HG03521 (cell line): ENCODE data around the gene ANAPC10.
A peak's percentile ranks its signal among the peaks of the same experiment; 100 is the strongest.
"Not testable (repeated sequence)": the region's sequence is repeated elsewhere in the genome, so short reads cannot be mapped to it uniquely, and the experiment has no call there.

Experiments
- ATAC-seq: cut with Tn5 transposase; IDR thresholded peaks from one replicate; pipeline ENCODE4 v1.9.1; 2021; ENCODE audit warnings: mild to moderate bottlenecking, moderate library complexity; ENCODE audit not compliant: unreplicated experiment

Gene ANAPC10

DNA sequence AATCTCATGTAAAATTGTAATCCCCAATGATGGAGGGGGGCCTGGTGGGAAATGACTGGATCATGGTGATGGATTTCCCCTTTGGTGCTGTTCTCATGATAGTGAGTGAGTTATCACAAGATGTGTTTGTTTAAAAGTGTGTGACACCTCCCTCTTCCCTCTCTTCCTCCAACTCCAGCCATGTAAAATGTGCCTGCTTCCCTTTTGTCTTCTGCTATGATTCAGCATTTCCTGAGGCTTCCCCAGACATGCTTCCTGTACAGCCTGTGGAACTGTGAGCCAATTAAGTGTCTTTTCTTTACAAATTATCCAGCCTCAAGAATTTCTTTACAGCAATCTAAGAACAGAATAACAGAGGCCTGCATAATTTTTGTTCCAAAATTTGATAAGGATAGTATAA, 85.2 kb downstream of the ANAPC10 start:
- ATAC-seq, result no peak

- no peak for ATAC-seq
Observed at GRCh38 chr4:145011636-145012035, 86.4 kb downstream of the ANAPC10 start.

GRCh38 chr4:145010315-145010714, 87.7 kb downstream of the ANAPC10 start:
- not testable (repeated sequence) for ATAC-seq

DNA sequence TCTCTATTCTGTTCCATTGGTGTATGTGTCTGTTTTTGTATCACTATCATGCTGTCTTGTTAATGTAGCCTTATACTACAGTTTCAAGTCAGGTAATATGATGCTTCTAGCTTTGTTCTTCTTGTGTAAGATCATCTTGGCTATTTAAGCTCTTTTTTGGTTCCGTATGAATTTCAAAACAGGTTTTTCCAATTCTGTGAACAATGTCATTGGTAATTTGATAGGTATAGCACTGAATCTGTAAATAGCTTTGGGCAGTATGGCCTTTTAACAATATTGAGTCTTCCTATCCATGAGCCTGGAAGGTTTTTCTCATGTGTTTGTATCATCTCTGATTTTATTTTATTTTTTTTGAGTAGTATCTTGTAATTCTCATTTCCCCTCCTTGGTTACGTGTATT, 94.3 kb downstream of the ANAPC10 start:
- ATAC-seq, result no peak

DNA sequence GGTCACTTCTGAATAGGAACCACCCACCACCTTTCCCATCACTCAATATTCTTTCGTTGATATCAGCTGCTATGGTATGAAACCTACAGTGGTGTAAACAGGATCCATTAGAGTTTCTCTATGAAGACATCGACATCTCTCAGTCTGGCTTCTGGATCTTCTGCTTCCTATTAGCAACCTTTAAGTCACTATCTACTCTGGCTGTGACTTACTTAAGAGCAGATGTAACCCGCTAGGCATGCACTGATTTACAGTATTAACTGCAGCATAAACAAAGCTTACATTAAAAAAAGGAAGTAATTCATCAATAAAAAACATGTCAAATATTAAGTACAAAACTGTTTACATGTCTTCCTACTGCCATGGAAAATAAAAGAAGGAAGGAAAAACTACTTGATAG, 96.4 kb downstream of the ANAPC10 start:
- no peak for ATAC-seq

DNA sequence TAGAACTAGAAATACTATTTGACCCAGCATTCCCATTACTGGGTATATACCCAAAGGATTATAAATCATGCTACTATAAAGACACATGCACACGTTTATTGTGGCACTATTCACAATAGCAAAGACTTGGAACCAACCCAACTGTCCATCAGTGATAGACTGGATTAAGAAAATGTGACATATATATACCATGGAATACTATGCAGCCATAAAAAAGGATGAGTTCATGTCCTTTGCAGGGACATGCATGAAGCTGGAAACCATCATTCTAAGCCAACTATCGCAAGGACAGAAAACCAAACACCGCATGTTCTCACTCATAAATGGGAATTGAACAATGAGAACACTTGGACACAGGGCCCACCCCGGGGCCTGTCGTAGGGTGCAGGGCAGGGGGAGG, 97.3 kb downstream of the ANAPC10 start:
- not testable (repeated sequence) for ATAC-seq

DNA sequence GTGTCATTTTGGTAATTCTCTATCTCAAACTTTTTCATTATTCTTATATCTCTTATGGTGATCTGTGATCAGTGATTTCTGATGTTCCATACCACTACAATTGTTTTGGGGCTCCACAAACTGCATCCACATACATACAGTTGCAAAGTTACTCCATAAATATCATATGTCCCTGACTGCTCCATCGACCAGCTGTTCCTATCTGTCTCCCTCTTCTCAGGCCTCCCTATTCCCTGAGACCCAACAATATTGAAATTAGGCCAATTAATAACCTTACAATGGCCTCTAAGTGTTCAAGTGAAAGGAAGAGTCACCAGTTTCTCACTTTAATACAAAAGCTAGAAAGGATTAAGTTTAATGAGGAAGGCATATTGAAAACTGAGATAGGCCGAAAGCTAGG, 108.7 kb downstream of the ANAPC10 start:
- ATAC-seq, result no peak

DNA sequence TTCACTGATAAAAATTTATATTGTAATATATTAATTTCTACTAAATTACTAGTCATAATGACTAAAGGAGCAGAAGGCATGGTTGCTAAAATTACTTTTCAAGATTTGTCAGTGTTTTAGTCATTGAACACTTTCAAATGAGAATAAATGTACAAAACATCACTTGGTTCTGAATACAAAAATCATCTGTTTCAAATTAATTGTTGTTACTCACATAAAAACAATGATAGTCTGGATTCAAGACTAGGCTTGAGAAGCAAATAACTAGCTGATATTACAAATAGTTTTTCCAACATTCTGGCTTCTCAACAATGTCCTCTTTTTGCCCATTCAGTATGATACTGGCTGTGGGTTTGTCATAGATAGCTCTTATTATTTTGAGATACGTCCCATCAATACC, 112.5 kb downstream of the ANAPC10 start:
- no peak for ATAC-seq

GRCh38 chr4:144985014-144985413, 113.0 kb downstream of the ANAPC10 start:
- ATAC-seq, result no peak

- no peak for ATAC-seq
Observed at GRCh38 chr4:144984241-144984640, 113.8 kb downstream of the ANAPC10 start.

- no peak for ATAC-seq
Observed at GRCh38 chr4:144975718-144976117, 122.3 kb downstream of the ANAPC10 start.

GRCh38 chr4:144970597-144970996, 127.4 kb downstream of the ANAPC10 start:
- peak; percentile 43 for ATAC-seq

DNA sequence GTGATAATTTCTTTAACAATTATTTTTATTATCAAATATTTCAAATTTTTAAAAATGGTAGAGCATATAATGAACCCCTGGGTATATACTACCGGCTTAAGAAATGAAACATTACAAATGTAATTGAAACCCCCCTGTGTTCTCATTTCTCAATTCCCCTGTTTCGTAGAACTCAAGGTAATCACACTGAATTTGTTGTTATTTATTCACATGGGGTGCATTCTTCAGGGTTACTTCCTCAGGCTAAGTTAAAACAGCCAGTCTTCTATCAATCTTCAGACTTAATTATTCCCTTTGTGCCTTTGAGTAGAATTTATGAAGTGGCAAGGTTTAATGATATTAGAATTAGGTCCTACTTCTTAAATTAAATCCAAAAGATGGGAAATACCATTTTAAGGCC, 128.2 kb downstream of the ANAPC10 start:
- no peak for ATAC-seq

GRCh38 chr4:144968606-144969005, 129.4 kb downstream of the ANAPC10 start:
- no peak for ATAC-seq

DNA sequence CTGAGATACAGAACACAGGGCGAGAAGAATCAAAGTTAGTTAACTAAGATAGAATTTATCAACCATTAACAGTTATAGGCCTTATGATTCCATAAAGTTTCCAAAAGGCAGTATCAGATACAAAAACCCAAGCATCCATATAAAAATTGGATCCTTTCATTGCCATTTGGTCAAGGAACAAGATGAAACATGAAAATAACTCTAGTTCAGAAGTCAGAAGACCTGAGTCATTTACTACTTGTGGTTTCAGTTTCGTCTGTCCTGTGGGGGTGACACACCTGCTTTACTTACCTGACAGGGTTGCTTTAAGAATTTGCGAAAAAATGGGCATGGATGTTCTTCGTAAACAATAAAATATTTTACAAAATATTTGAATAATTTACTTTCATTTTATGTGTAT, 130.8 kb downstream of the ANAPC10 start:
- peak; percentile 78 for ATAC-seq

DNA sequence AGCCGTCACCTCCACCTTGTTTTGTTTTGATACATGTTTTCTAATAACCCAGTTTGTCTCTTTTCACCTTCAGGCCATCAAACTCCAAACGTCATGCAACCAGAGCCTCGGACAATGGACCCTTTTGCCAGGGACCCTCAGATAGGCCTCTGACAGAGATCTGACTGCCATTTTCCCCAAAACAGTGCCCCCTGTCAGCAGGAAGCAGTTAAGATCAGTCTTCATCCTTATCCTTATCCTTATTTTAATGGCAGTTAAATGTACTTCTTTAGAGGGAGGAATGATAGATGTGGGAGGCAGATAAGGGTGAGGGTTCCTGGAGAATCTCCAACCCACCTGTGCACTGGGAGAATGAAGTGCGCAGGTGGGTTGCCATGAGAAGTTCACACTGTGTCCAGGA, 135.7 kb downstream of the ANAPC10 start:
- no peak for ATAC-seq

- ATAC-seq, result no peak
Observed at GRCh38 chr4:144955104-144955503, 142.9 kb downstream of the ANAPC10 start.

- no peak for ATAC-seq
Observed at GRCh38 chr4:144954230-144954629, 143.8 kb downstream of the ANAPC10 start.

- ATAC-seq, result no peak
Observed at GRCh38 chr4:144948421-144948820, 149.6 kb downstream of the ANAPC10 start.

DNA sequence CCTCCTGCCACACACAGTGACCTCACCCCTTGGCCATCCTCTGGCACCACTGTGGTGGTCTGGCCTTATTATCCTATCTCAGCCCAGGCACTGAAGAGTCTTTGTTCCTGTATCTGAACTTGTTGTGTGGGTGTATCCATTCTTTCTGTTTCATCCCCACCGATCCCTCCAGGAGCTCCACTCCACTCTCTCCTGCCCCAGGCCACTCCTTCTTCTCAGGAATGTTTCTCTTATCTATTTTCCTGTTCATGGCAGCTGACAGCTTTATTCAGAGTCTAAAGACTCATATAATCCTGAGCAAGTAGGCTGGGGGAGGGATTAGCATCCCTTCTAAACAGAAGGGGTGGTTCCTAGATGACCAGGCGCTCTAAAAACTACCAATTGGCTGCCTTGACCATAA, 150.0 kb downstream of the ANAPC10 start:
- ATAC-seq, result no peak
